ENCODE results near the gene MYH14. TPM values are rescaled to one million over a fixed set of nuclear protein-coding genes. Genes with fewer than 3 reads are reported as not detected.

The MYH14 gene
- total and polyA plus RNA-seq, 9 of the 15 experiments (the other 6 are each of a cell fraction or from before 2014, with no cell fraction given) = 0.04 to 0.86 (median 0.19) TPM; not detected in 2

DNA sequence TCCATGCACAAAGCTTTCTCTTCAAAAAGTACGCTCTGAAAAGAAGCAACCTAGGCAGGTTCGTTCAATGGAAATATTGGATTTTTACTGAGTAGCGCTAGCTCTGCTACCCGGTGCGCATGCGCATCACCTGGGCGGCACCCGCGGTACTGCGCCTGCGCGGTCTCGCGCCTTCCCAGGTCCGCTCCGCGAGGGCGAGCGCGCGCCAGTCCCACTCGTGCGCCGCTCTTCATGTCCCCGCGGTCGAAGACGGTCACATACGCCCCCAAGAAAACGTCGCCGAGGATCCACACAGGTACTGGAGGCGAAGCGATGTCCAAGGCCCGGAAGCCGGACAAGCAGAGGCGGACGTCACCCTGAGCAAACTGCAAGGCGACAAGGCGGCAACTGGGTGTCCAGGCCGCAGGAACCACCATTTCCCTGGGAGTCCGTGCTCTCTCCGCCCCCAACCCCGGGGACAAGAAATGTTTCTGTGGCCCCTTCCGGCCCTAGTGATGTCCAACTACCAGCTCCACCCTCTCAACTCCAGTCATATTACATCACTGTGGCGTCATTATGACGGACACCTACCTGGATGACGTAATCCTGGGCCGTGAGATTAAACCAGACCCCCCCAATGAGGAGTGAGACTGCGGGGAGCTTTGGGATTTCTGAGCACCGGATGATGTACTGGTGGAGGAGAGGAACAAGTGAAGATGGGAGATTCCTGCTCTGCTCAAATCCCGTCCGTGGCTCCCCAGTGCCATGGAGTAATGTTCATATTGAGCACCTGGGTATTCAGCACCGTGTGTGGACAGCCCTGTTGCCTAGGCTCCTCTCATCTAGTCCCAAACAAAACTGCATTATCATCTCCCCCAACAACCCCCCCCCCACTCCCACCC is 130.6 kb downstream of the MYH14 start (continued):
- TF ChIP-seq CHD1 (IDR thresholded peaks at IDR 0.05; ENCODE audit: low read length) = no peak
- no peak for TF ChIP-seq ZNF57 (CRISPR knock-in tag; IDR thresholded peaks at IDR 0.05)
- TF ChIP-seq, protein P1, sequence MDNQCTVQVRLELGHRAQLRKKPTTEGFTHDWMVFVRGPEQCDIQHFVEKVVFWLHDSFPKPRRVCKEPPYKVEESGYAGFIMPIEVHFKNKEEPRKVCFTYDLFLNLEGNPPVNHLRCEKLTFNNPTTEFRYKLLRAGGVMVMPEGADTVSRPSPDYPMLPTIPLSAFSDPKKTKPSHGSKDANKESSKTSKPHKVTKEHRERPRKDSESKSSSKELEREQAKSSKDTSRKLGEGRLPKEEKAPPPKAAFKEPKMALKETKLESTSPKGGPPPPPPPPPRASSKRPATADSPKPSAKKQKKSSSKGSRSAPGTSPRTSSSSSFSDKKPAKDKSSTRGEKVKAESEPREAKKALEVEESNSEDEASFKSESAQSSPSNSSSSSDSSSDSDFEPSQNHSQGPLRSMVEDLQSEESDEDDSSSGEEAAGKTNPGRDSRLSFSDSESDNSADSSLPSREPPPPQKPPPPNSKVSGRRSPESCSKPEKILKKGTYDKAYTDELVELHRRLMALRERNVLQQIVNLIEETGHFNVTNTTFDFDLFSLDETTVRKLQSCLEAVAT (IDR thresholded peaks at IDR 0.05) = peak; percentile 30 to 51; a peak in 2 of 4 replicates
- TF ChIP-seq, protein P2, sequence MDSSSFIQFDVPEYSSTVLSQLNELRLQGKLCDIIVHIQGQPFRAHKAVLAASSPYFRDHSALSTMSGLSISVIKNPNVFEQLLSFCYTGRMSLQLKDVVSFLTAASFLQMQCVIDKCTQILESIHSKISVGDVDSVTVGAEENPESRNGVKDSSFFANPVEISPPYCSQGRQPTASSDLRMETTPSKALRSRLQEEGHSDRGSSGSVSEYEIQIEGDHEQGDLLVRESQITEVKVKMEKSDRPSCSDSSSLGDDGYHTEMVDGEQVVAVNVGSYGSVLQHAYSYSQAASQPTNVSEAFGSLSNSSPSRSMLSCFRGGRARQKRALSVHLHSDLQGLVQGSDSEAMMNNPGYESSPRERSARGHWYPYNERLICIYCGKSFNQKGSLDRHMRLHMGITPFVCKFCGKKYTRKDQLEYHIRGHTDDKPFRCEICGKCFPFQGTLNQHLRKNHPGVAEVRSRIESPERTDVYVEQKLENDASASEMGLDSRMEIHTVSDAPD (CRISPR knock-in tag; IDR thresholded peaks at IDR 0.05) = no peak
- no peak for TF ChIP-seq PCBP1 (IDR thresholded peaks at IDR 0.05; ENCODE audit: low read depth, low read length, poor library complexity, severe bottlenecking)
- TF ChIP-seq HNRNPH1 (optimal IDR thresholded peaks at IDR 0.05; ENCODE audit: low read depth, low read length) = no peak
- TF ChIP-seq RFX7 (CRISPR knock-in tag; IDR thresholded peaks at IDR 0.05) = no peak
- TF ChIP-seq, protein P3, sequence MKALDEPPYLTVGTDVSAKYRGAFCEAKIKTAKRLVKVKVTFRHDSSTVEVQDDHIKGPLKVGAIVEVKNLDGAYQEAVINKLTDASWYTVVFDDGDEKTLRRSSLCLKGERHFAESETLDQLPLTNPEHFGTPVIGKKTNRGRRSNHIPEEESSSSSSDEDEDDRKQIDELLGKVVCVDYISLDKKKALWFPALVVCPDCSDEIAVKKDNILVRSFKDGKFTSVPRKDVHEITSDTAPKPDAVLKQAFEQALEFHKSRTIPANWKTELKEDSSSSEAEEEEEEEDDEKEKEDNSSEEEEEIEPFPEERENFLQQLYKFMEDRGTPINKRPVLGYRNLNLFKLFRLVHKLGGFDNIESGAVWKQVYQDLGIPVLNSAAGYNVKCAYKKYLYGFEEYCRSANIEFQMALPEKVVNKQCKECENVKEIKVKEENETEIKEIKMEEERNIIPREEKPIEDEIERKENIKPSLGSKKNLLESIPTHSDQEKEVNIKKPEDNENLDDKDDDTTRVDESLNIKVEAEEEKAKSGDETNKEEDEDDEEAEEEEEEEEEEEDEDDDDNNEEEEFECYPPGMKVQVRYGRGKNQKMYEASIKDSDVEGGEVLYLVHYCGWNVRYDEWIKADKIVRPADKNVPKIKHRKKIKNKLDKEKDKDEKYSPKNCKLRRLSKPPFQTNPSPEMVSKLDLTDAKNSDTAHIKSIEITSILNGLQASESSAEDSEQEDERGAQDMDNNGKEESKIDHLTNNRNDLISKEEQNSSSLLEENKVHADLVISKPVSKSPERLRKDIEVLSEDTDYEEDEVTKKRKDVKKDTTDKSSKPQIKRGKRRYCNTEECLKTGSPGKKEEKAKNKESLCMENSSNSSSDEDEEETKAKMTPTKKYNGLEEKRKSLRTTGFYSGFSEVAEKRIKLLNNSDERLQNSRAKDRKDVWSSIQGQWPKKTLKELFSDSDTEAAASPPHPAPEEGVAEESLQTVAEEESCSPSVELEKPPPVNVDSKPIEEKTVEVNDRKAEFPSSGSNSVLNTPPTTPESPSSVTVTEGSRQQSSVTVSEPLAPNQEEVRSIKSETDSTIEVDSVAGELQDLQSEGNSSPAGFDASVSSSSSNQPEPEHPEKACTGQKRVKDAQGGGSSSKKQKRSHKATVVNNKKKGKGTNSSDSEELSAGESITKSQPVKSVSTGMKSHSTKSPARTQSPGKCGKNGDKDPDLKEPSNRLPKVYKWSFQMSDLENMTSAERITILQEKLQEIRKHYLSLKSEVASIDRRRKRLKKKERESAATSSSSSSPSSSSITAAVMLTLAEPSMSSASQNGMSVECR (CRISPR knock-in tag; IDR thresholded peaks at IDR 0.05) = peak; percentile 74; the same call in 1 of the 2 replicates
- TF ChIP-seq NUFIP1 (IDR thresholded peaks at IDR 0.05; ENCODE audit: partially characterized antibody) = peak; percentile 72
- TF ChIP-seq, protein P4, sequence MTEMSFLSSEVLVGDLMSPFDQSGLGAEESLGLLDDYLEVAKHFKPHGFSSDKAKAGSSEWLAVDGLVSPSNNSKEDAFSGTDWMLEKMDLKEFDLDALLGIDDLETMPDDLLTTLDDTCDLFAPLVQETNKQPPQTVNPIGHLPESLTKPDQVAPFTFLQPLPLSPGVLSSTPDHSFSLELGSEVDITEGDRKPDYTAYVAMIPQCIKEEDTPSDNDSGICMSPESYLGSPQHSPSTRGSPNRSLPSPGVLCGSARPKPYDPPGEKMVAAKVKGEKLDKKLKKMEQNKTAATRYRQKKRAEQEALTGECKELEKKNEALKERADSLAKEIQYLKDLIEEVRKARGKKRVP (CRISPR knock-in tag; IDR thresholded peaks at IDR 0.05) = peak; percentile 69
- 0 out of 2 replicates have a peak, but pooled peaks have one; percentile 7 for TF ChIP-seq DIDO1 (tag; IDR thresholded peaks at IDR 0.05; ENCODE audit: low read depth)
- peak; percentile 68; the same call in 1 of the 2 replicates for TF ChIP-seq HDGF (IDR thresholded peaks at IDR 0.05)
- TF ChIP-seq GABPA (tag; conservative IDR thresholded peaks at IDR 0.05; ENCODE audit: low read depth) = peak; percentile 74
- TF ChIP-seq CEBPB (tag; IDR thresholded peaks at IDR 0.05) = peak; percentile 96
- peak in 1 of 2 experiments; percentile 4; a peak in 1 of 4 replicates for TF ChIP-seq SIN3A (IDR thresholded peaks at IDR 0.05; ENCODE audit: borderline replicate concordance in 2 of 2, control insufficient read depth in 1 of 2, low read depth in 2 of 2, low read length in 2 of 2)
- TF ChIP-seq GABPB1 (CRISPR knock-in tag; IDR thresholded peaks at IDR 0.05) = peak; percentile 87
- TF ChIP-seq, protein P5, sequence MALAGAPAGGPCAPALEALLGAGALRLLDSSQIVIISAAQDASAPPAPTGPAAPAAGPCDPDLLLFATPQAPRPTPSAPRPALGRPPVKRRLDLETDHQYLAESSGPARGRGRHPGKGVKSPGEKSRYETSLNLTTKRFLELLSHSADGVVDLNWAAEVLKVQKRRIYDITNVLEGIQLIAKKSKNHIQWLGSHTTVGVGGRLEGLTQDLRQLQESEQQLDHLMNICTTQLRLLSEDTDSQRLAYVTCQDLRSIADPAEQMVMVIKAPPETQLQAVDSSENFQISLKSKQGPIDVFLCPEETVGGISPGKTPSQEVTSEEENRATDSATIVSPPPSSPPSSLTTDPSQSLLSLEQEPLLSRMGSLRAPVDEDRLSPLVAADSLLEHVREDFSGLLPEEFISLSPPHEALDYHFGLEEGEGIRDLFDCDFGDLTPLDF (CRISPR knock-in tag; IDR thresholded peaks at IDR 0.05) = peak; percentile 52; the same call in 1 of the 2 replicates

Measured in K562 (cell line).